Activated CD8-positive, alpha-beta memory T cell treated with anti-CD3 and anti-CD28 coated beads, Interleukin-2, amount 10 ng/mL, durations not matched to agents 7 days and 5 days (primary cell): ENCODE data around the gene TMEM222. TPM values are rescaled to one million over a fixed set of nuclear protein-coding genes. Genes with fewer than 3 reads are reported as not detected.
A peak's percentile ranks its signal among the peaks of the same experiment; 100 is the strongest.

Source experiments
- ATAC-seq: fragments of 150-1000 bp; cut with Tn5 transposase; one replicate; pipeline ENCODE4 v1.10.0; 2021; ENCODE audit warnings: moderate library complexity
- CTCF ChIA-PET: fragments of 350-600 bp; sonication (Branson Sonifier 250); formaldehyde crosslinking; loops from one replicate; lab custom pipeline; 2021; ENCODE audit warnings: antibody characterized with exemption; lab: Charles Lee
- DNase-seq: peaks from one replicate; pipeline ENCODE4 v3.0.0-alpha.2; 2020
- H3K27ac Mint-ChIP-seq: one replicate; pipeline ENCODE4 v1.8.0; 2021; ENCODE audit warnings: mild to moderate bottlenecking, mixed read lengths
- H3K27me3 Mint-ChIP-seq: one replicate; pipeline ENCODE4 v1.8.0; 2021; ENCODE audit warnings: mixed read lengths
- H3K36me3 Mint-ChIP-seq: one replicate; pipeline ENCODE4 v1.8.0; 2021; ENCODE audit warnings: mild to moderate bottlenecking, mixed read lengths
- H3K4me1 Mint-ChIP-seq: one replicate; pipeline ENCODE4 v1.8.0; 2021; ENCODE audit warnings: mixed read lengths
- H3K4me3 Mint-ChIP-seq: one replicate; pipeline ENCODE4 v1.8.0; 2021; ENCODE audit warnings: mild to moderate bottlenecking, moderate library complexity, mixed read lengths
- H3K9me3 Mint-ChIP-seq: one replicate; pipeline ENCODE4 v1.8.0; 2022; ENCODE audit warnings: low read depth, mixed read lengths
- total RNA-seq, 2 experiments: library from RNA; stranded (reverse); gene quantifications; one replicate each; pipeline ENCODE4 v1.2.3, GENCODE V29; 2021

The TMEM222 gene
- total RNA-seq, 2 experiments from 2014 or later, result 31.0 to 44.2 TPM

- DNase-seq (no peak), ATAC-seq (no peak)
- no peaks in the 10 kb centered on the region for H3K27me3 Mint-ChIP-seq
- H3K9me3 Mint-ChIP-seq, result no peaks in the 10 kb centered on the region
- H3K4me1 Mint-ChIP-seq, result peaks cover 15% of the 10 kb centered on the region
- no peak overlapping the region for H3K27ac Mint-ChIP-seq
- peaks cover 8% of the 10 kb centered on the region for H3K36me3 Mint-ChIP-seq
- CTCF ChIA-PET, result interaction anchor here (0.9 to 4.3 kb wide), 6 partner anchors 12 to 52 kb away, joined by 3 to 73 read pairs (median 4); no protein-coding TSS in a partner anchor
- no peak overlapping the region for H3K4me3 Mint-ChIP-seq
Measured at GRCh38 chr1:27335506-27336422, 13.8 kb downstream of the TMEM222 start.

GRCh38 chr1:27336756-27337155 is 14.8 kb downstream of the TMEM222 start:
- CTCF ChIA-PET, result interaction anchor here (0.6 to 1.4 kb wide), 4 partner anchors 19 to 293 kb away, joined by 3 read pairs; no protein-coding TSS in a partner anchor
- Mint-ChIP-seq H3K4me1 (peaks cover 21% of the 10 kb centered on the region), H3K27me3 (no peaks in the 10 kb centered on the region), H3K36me3 (peaks cover 8% of the 10 kb centered on the region), H3K4me3 (no peak overlapping the region), H3K27ac (no peak overlapping the region), H3K9me3 (no peaks in the 10 kb centered on the region)
- ATAC-seq, result no peak
- no peak for DNase-seq

GRCh38 chr1:27338751-27339150 is 16.8 kb downstream of the TMEM222 start:
- no peak for DNase-seq
- no peak for ATAC-seq
- no peaks in the 10 kb centered on the region for H3K9me3 Mint-ChIP-seq
- peaks cover 26% of the 10 kb centered on the region for H3K4me1 Mint-ChIP-seq
- H3K36me3 Mint-ChIP-seq, result peaks cover 11% of the 10 kb centered on the region
- H3K27me3 Mint-ChIP-seq, result no peaks in the 10 kb centered on the region
- CTCF ChIA-PET, result interaction anchor here (1.7 kb wide), 1 partner anchor 53 kb away, joined by 3 read pairs; no protein-coding TSS in a partner anchor
- no peak overlapping the region for H3K4me3 Mint-ChIP-seq
- no peak overlapping the region for H3K27ac Mint-ChIP-seq

- CTCF ChIA-PET, result interaction anchor here (1.1 to 1.7 kb wide), 2 partner anchors 18 to 52 kb away, joined by 3 read pairs; no protein-coding TSS in a partner anchor
- Mint-ChIP-seq H3K36me3 (peaks cover 8% of the 10 kb centered on the region), H3K27me3 (no peaks in the 10 kb centered on the region), H3K4me1 (peaks cover 30% of the 10 kb centered on the region), H3K27ac (peak overlapping the region; percentile 47), H3K4me3 (no peak overlapping the region), H3K9me3 (no peaks in the 10 kb centered on the region)
- DNase-seq, result no peak
- no peak for ATAC-seq
Measured at GRCh38 chr1:27339213-27339612, 17.2 kb downstream of the TMEM222 start.

- peak within 1 kb of the TSS; percentile 84 for H3K27ac Mint-ChIP-seq
- peaks cover 10% of the 10 kb centered on the region for H3K36me3 Mint-ChIP-seq
- DNase-seq (peak; percentile 86), ATAC-seq (peak; percentile 77)
- peaks cover 34% of the 10 kb centered on the region for H3K4me1 Mint-ChIP-seq
- no peaks in the 10 kb centered on the region for H3K27me3 Mint-ChIP-seq
- peak within 1 kb of the TSS; percentile 86 for H3K4me3 Mint-ChIP-seq
- no peaks in the 10 kb centered on the region for H3K9me3 Mint-ChIP-seq
- CTCF ChIA-PET, result interaction anchor here (1.1 to 7.2 kb wide), 11 partner anchors 9 to 265 kb away, joined by 3 to 136 read pairs (median 7); partner anchors contain the start of genes GPR3 and MAP3K6
Measured at GRCh38 chr1:27341525-27342252, 19.7 kb downstream of the TMEM222 start, which contains the start of gene SYTL1. Gene SYTL1, plus strand, starts transcription at chr1:27342022. Its CDS starts 3,313 bp downstream, at chr1:27345335.

GRCh38 chr1:27342391-27342777 is 20.4 kb downstream of the TMEM222 start:
- peak overlapping the region; percentile 84 for H3K27ac Mint-ChIP-seq
- DNase-seq (peak; percentile 69), ATAC-seq (peak; percentile 46)
- H3K36me3 Mint-ChIP-seq, result peaks cover 10% of the 10 kb centered on the region
- H3K9me3 Mint-ChIP-seq, result no peaks in the 10 kb centered on the region
- H3K27me3 Mint-ChIP-seq, result no peaks in the 10 kb centered on the region
- CTCF ChIA-PET, result interaction anchor here (0.8 to 7.2 kb wide), 10 partner anchors 10 to 265 kb away, joined by 3 to 136 read pairs (median 8); partner anchors contain the start of genes GPR3 and MAP3K6
- H3K4me3 Mint-ChIP-seq, result peak overlapping the region; percentile 86
- H3K4me1 Mint-ChIP-seq, result peaks cover 34% of the 10 kb centered on the region

GRCh38 chr1:27342778-27343638 is 21.0 kb downstream of the TMEM222 start:
- ATAC-seq (peak; percentile 69), DNase-seq (peak; percentile 88)
- Mint-ChIP-seq H3K9me3 (no peaks in the 10 kb centered on the region), H3K4me1 (peaks cover 34% of the 10 kb centered on the region), H3K27ac (peak overlapping the region; percentile 84), H3K27me3 (no peaks in the 10 kb centered on the region), H3K4me3 (peak overlapping the region; percentile 86), H3K36me3 (peaks cover 10% of the 10 kb centered on the region)
- CTCF ChIA-PET, result interaction anchor here (0.8 to 7.2 kb wide), 11 partner anchors 10 to 52 kb away, joined by 3 to 136 read pairs (median 10); partner anchors contain the start of genes GPR3 and MAP3K6

- H3K27ac Mint-ChIP-seq, result peak overlapping the region; percentile 84
- ATAC-seq (no peak), DNase-seq (no peak)
- no peaks in the 10 kb centered on the region for H3K9me3 Mint-ChIP-seq
- H3K4me3 Mint-ChIP-seq, result peak overlapping the region; percentile 86
- H3K4me1 Mint-ChIP-seq, result peaks cover 34% of the 10 kb centered on the region
- no peaks in the 10 kb centered on the region for H3K27me3 Mint-ChIP-seq
- H3K36me3 Mint-ChIP-seq, result peaks cover 10% of the 10 kb centered on the region
- CTCF ChIA-PET, result interaction anchor here (1.0 to 7.2 kb wide), 8 partner anchors 11 to 48 kb away, joined by 3 to 136 read pairs (median 4); partner anchors contain the start of gene GPR3
Measured at GRCh38 chr1:27343639-27344025, 21.7 kb downstream of the TMEM222 start.

- Mint-ChIP-seq H3K27ac (no peak overlapping the region), H3K9me3 (no peaks in the 10 kb centered on the region), H3K4me3 (no peak overlapping the region), H3K27me3 (no peaks in the 10 kb centered on the region), H3K36me3 (peaks cover 10% of the 10 kb centered on the region), H3K4me1 (peaks cover 37% of the 10 kb centered on the region)
- no peak for DNase-seq
- no peak for ATAC-seq
- CTCF ChIA-PET, result interaction anchor here (1.6 to 7.2 kb wide), 5 partner anchors 12 to 41 kb away, joined by 4 to 136 read pairs (median 12); partner anchors contain the start of gene MAP3K6
Measured at GRCh38 chr1:27345272-27345671, 23.3 kb downstream of the TMEM222 start.

GRCh38 chr1:27346357-27346756 is 24.4 kb downstream of the TMEM222 start:
- no peaks in the 10 kb centered on the region for H3K9me3 Mint-ChIP-seq
- H3K4me1 Mint-ChIP-seq, result peaks cover 30% of the 10 kb centered on the region
- ATAC-seq, result no peak
- H3K36me3 Mint-ChIP-seq, result peaks cover 10% of the 10 kb centered on the region
- DNase-seq, result no peak
- H3K27me3 Mint-ChIP-seq, result no peaks in the 10 kb centered on the region
- no peak overlapping the region for H3K4me3 Mint-ChIP-seq
- no peak overlapping the region for H3K27ac Mint-ChIP-seq
- CTCF ChIA-PET, result interaction anchor here (1.1 to 7.2 kb wide), 5 partner anchors 10 to 47 kb away, joined by 3 to 136 read pairs (median 12); partner anchors contain the start of gene MAP3K6

- DNase-seq (no peak), ATAC-seq (no peak)
- no peaks in the 10 kb centered on the region for H3K27me3 Mint-ChIP-seq
- H3K4me3 Mint-ChIP-seq, result no peak overlapping the region
- no peaks in the 10 kb centered on the region for H3K9me3 Mint-ChIP-seq
- H3K36me3 Mint-ChIP-seq, result peaks cover 10% of the 10 kb centered on the region
- no peak overlapping the region for H3K27ac Mint-ChIP-seq
- CTCF ChIA-PET, result interaction anchor here (1.1 to 7.2 kb wide), 5 partner anchors 10 to 47 kb away, joined by 3 to 136 read pairs (median 12); partner anchors contain the start of gene MAP3K6
- peaks cover 25% of the 10 kb centered on the region for H3K4me1 Mint-ChIP-seq
Measured at GRCh38 chr1:27346991-27347624, 25.1 kb downstream of the TMEM222 start.
